Hematopoietic multipotent progenitor cell treated with erythropoietin and hydrocortisone succinate and interleukin-3 and kit ligand, for 8 days (in vitro differentiated cells): Measurements from ENCODE around the gene FOSL2.

Experiments used
- DNase-seq: peaks from one replicate; pipeline ENCODE4 v3.0.0-alpha.2; 2015

FOSL2 gene

GRCh38 chr2:28435241-28435640, 42.6 kb downstream of the FOSL2 start:
- no peak for DNase-seq

DNA sequence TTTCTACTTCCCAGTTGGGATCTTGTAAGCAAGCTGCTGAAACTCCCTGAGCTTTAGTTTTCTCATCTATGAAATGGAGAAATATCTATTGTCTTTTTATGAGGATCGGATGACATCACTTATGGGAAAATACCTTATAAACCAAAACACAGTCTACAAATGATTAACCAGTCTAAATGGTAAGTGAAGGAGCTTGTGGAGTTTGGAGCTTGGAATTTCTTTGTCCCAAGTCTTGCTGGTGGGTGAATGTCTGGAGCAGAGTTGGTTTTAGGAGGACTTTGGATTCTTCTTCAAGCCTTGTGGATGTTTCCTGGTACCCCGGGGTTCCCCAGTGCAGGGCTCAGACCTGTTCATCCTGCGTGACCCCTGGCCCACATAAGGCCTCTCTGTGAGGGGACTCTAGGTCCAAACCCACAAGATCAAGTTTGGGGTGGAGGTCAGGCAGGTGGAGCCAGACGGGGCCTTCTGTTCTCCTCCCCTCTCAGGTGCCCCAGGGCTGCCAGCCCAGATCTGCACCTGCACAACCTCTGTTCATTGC, 43.2 kb downstream of the FOSL2 start:
- DNase-seq: no peak

GRCh38 chr2:28436525-28437051, 43.9 kb downstream of the FOSL2 start:
- DNase-seq: no peak

DNA sequence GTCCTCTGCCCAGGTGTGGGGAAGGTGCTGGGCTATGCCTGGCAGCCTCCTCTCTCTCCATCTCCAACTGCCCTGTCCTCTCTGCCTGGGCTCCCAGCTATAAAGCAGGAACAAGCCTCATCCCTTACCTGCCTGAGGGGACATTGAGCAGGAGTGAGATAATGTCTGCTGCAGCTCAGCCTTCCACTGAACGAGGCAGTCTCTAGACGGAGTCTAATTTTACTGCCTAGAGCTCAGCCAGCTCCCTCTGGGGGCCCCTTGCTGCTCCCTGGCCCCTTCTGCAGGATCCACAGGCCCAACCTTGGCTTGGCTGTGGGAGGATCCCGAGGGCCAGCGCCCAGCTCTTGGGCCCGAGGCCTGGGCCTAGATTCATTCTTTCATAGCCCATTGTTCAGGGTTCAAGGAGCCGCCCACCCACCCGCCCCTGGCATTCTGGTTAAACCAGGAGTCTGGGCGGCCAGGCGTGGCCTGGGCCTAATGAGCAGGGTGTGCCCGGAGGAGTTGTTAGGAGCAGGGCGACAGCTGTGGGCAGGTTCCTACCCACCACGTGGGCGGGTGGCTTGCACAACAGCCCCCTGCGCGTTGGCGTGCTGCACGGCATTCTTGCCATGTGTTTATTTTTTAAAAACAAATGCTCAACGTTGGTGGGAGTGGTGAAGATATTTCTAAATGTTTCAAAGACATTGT, 44.6 kb downstream of the FOSL2 start:
- DNase-seq: no peak

DNA sequence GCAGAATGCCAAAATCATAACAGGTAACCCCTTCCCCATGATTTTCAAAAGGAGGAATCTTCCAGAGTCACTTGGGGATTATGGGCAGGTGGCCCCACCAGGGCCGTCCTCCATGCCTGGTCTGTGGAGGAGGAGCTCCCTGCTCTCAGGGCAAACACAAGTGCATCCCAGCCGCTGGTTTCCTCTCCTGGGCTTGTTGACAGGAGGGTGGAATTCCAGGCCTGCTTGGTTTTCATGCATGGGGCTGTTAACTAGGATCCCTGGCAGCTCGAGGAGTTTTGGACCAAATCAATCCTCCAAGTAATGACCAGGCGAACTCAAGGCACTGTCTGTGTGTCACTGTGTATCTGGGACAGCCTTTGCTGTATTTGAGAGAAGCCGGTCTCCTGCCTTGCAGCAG, 45.3 kb downstream of the FOSL2 start:
- DNase-seq: no peak

DNA sequence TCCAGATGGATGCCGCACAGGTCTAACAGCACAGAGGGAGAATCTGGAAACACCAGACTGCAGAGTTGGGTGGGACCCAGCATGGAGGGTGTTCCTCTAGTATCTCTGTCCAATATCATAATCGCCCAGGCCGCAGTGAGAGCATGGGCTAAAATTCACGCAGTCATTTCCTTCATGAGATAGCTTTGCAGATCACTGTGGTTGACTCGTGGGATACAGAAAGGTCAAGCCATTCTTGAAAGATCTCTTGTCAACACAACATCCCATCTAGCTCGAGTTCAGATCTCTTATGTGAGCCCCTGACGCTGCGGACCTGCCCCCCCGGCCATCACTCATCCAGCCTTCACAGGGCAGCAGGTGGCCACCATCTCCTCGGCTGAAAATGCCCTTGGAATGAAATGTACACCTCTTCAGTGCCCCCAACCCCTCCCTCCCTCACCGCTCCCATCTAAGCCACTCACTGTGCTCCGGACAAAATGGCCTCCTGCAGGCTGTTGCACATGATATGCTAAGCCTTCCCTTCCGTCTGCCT, 45.9 kb downstream of the FOSL2 start:
- DNase-seq: peak; percentile 58

DNA sequence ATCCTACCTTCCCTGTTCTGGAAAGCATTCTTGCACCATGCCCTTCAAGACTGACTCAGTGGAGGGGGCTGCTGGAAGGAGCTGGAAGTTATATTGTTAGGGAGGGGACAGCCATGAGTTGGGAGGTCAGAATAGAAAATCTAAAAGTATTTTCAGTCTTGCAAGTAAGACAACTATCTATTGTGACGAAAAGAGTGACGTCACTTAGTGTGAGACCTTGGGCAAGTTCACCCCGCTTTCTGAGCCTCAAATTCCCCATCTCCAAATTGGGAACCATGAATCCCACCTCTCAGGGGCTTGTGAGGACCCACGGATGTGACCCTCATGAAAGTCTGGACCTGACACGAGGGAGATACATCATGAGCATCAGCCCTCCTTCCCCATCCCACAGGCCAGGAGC, 46.5 kb downstream of the FOSL2 start:
- DNase-seq: no peak

DNA sequence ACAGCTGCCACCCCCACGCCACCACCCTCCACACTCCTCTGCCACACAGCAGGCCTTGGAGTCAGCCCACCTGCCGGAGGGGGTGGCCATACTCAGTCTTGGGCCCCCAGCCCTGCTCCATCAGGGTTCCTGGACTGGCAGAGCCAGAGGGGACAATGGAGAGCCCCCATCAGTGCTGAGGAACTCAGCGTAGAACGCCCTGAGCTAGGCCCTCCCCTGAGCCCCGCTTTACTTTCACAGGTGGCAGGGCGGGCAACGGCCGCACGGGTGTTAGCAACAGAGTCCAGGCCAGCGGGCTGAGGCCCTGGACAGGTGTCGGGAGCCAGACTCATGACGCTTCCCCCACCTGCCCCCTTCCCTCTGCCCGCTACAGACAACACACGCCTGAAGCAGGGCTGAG, 47.1 kb downstream of the FOSL2 start:
- no peak for DNase-seq

- DNase-seq: no peak
Measured at GRCh38 chr2:28442328-28442727, 49.7 kb downstream of the FOSL2 start.

DNA sequence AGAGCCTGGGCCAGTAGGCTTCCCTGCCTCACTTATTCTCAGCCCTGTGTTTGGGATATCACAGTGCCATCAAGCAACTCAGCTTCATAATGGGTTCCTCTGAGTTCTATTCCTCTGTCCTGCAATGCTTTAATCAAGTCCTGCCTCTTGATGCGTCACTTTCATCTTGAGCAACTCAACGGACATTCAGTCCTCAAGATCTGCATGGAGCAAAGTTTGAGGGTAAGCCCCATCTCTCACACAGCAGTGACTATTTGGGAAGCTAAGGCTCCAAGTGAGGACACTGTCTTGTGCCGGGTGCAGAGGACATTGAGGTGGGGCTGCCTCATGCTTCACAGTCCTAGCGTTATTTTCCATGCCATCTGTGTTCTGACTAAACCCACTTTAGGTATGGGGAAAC, 52.3 kb downstream of the FOSL2 start:
- no peak for DNase-seq

- DNase-seq: no peak
Measured at GRCh38 chr2:28445448-28446258, 53.0 kb downstream of the FOSL2 start.

DNA sequence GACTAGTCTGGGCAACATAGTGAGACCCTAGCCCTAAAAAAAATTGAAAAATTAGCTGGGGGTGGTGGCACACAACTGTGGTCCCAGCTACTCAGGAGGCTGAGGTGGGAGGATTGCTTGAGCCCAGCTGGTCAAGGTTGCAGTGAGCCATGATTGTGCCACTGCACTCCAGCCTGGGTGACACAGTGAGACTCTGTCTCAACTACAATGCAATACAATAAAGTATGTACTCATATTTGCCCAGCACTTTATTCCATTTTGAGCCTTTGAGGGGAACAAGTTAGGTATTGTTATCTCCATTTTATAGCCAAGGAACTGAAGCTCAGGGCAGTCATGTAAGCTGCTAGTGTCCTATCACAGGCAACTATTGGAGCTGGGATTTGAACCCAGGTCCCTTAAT, 53.9 kb downstream of the FOSL2 start:
- DNase-seq: no peak

DNA sequence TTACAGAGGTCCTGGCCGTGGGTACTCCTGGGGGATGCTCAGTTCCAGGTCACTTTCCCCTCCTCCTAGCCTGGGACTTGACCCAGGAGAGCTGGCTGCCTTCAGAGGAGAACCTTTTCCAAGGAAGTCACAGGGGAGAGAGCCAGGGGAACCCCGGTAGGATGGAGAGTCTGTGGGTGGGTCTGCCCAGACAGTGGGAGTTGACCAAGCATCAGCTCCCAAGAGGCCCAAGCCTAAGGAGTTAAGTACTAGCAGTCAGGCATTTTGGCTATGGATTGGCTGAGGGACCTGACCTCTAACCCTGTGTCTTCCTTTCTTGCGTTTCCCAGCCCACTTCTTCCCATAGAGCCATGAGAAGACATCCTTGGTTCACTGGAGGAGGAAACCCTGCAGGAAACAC, 54.4 kb downstream of the FOSL2 start:
- no peak for DNase-seq

DNA sequence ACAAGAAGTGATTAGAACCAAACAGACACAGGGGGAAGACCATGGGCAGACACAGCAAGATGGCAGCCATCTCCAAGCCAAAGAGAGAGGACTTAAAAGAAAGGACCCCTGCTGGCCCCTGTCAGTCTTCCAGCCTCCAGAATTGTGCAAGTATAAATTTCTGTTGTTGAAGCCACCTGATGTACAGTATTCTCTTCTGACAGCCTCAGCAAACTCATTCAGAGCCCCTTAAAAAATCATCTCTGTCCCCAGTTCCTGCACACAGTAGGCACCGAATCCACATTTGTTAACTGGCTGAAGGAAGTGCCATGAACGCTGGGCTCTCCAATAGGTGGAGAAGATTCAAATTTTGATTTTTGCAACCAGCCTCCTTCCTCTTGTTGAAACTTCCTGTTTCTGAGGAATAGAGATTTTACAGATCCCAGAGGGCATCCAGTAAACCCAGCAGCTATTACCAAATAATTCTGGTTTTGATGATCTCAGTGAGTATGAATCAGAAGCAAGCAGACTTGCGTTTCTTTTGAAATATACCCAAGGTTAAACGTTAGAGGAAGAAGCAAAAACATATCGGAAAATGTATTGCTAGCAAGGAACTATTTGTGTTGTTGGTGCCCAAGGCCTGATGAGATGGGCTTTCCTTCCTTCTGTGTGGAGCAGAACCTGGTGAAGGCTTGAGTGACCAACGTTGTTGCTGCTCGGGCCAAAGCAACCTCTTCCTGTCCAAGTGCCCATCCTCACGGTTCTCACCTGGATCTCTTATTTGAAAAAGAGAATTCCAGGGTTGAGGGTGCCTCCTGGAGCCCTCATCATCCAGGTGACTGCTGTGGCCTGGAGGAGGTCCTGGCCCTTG, 55.5 kb downstream of the FOSL2 start:
- peak; percentile 5 for DNase-seq

GRCh38 chr2:28448793-28449100, 56.1 kb downstream of the FOSL2 start:
- no peak for DNase-seq

DNA sequence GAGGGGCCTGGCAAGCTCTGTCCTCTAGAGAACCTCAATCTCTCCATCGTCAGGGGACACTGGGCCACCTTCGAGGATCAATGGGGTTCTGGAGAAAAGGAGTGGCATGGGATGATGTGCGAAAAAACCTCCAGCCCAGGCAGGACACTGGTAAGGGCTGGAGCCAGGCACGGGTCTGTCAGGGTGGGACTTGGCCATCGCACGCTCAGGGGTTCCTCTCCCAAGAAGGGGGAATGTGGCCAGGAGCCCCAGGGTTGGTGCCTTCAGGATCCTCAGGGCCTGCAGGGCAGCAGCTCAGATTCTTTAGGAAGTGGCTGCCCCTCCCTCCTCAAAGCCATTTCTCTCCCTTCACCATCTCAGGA, 56.4 kb downstream of the FOSL2 start:
- no peak for DNase-seq

DNA sequence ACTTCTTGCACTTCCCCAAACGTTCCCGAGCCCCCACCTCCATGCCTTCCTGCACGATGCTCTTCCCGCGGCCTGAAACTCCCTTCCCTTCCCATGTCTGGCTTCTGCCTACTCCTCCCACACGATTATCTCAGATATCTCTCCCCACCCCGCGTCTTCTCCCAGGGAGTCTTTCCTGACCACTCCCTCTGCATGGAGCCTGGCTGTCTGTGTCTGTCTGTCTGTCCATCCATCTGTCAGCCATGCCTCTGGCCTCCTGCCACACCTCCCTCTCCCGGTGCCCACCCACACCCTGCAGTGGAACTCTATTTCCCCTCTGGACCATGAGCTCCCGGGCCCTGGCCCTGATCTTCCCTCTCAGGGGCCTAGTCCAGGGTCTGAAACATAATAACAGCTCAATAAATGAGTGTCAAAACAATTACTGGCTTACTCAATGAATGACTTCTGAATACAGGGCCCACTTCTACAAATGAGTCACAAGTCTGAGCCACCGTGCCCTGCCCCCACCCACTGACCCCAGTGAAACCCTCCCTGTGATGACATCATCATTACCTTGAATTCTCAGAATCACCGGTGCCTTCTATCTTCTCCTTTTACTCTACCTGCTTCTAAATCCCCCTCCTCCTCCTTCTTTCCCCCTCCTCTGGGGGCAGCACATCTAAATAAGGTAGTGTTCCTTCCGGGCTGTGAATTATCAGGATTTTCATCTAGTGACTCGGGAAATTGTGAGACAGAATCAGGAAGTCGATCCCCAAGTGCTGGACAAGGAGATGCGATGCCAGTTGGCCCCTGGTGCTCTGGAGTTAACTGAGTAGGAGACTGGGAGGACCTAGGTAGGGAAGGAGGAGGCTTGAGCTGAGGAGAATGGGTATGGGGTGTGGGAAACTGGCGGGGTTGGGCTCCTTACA, 57.1 kb downstream of the FOSL2 start:
- no peak for DNase-seq

GRCh38 chr2:28450901-28451565, 58.4 kb downstream of the FOSL2 start:
- no peak for DNase-seq

- DNase-seq: no peak
Measured at GRCh38 chr2:28451793-28452533, 59.3 kb downstream of the FOSL2 start.

DNA sequence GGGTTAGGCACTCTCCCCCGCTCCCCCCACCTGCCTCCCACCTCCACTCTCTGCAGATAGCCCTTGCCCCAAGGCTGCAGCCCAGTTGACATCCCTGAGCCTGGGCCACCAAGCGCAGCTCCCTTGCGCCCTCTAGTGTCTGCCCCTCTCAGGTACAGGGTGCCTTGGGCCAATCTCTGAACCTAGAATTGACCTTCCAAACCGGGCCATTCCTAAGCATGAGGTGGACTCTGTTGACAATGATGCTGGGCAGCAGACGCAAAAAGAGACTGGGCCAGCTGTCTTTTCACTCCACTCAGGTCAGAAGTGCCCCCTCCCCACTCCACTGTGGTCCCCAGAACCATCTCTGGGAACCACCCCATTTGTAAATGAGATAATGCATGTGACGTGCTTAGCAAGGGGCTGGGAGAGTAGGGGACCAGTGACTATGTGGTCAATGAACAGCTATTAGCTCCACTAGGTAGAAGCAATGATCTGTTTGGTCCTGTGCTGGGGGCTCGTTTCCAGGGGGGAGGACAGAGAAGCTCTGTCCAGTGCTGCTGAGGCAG, 60.0 kb downstream of the FOSL2 start:
- DNase-seq: peak; percentile 55
